ENCODE results near the gene GUCA1A. TPM values are rescaled to one million over a fixed set of nuclear protein-coding genes. Genes with fewer than 3 reads are reported as not detected.
"Not testable (repeated sequence)": the region's sequence is repeated elsewhere in the genome, so short reads cannot be mapped to it uniquely, and the experiment has no call there.

GUCA1A gene
- total and polyA plus RNA-seq, 9 donors = 0.04 to 0.16 (median 0.09) TPM; not detected in 5

DNA sequence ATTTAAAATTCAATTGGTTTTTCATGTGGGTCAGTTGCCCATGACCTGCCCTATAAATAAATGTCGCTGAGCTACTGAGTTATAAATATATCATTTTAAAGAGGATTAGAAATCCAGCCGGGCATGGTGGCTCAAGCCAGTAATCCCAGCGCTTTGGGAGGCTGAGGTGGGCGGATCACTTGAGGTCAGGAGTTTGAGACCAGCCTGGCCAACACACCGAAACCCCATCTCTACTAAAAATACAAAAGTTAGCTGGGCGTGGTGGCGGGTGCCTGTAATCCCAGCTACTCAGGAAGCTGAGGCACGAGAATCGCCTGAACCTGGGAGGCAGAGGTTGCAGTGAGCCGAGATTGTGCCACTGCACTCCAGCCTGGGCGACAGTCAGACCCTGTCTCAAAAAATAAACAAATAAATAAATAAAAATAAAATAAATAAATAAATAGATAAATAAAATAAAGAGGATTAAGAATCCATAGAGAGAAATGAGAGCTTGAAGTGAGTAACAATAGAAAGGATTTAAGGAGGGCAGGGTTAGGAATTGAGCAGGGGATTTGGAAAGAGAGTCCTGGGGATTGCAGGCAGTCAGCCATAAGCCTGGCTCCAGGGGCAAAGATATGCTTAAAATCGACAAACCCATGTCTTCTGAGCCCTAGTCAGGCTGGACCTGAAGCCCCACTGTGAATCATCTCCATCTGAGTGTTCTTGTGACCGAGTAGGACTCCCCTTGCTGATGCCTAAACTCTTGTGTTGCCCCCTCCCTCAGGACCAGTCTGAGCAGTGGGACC, 29.2 kb downstream of the GUCA1A start:
- not testable (repeated sequence) for H3K4me3 ChIP-seq (ENCODE audit: low read length); DNase-seq; H3K27ac ChIP-seq (ENCODE audit: low read length); H3K4me1 ChIP-seq (ENCODE audit: control insufficient read depth, insufficient read depth, low read length); H3K9me3 ChIP-seq (replicated peaks; ENCODE audit: control insufficient read depth, low read depth, low read length); H3K27me3 ChIP-seq (ENCODE audit: control insufficient read depth, insufficient read depth, low read length)
- peaks cover 17% of the 10 kb centered on the region for H3K36me3 ChIP-seq (ENCODE audit: control insufficient read depth, insufficient read depth, low read length)
- WGBS (ENCODE audit: insufficient coverage) = 85% methylated on average over 7 of the region's 13 CpGs

DNA sequence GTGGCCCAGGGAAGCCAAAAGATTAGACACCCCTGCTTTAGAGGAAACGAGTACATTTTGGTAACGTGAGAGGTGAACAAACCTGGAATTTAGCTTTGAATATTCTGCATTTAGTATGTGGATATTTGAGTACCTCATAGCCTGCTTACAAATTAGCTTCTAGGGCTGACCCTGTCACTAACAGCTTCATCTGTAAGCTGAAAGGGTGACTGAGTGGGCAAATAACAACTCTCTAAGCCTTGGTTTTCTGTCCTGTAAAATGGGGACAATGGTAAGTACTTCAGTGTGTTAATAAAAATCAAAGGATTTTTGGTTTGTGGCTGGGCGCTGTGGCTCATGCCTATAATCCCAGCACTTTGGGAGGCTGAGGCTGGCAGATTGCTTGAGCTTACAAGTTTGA, 30.0 kb downstream of the GUCA1A start:
- Histone ChIP-seq H3K4me3 (ENCODE audit: low read length) (no peak overlapping the region), H3K36me3 (ENCODE audit: control insufficient read depth, insufficient read depth, low read length) (peaks cover 20% of the 10 kb centered on the region), H3K27me3 (ENCODE audit: control insufficient read depth, insufficient read depth, low read length) (no peaks in the 10 kb centered on the region), H3K4me1 (ENCODE audit: control insufficient read depth, insufficient read depth, low read length) (no peaks in the 10 kb centered on the region), H3K9me3 (replicated peaks; ENCODE audit: control insufficient read depth, low read depth, low read length) (no peaks in the 10 kb centered on the region), H3K27ac (ENCODE audit: low read length) (no peak overlapping the region)
- 100% methylated on average over 1 of the region's 3 CpGs for WGBS (ENCODE audit: insufficient coverage)
- DNase-seq = no peak

DNA sequence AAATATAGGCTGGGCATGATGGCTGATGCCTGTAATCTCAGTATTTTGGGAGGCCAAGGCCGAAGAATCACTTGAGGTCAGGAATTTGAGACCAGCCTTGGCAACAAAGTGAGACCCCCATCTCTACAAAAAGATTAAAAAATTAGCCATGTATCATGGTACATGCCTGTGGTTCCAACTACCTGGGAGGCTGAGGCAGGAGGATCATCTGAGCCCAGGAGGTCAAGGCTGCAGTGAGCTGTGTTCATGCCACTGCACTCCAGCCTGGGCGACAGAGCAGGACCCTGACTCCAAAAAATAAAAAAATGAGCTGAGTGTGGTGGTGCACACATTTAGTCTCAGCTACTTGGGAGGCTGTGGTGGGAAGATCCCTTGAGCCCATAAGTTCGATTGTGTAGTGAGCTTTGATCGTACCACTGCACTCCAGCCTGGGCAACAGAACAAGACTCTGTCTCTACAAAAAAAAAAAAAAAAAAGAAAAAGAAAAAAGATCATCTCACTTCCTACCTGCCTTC, 31.7 kb downstream of the GUCA1A start:
- H3K36me3 ChIP-seq (ENCODE audit: control insufficient read depth, insufficient read depth, low read length) = peaks cover 30% of the 10 kb centered on the region
- H3K4me1 ChIP-seq (ENCODE audit: control insufficient read depth, insufficient read depth, low read length) = no peaks in the 10 kb centered on the region
- H3K4me3 ChIP-seq (ENCODE audit: low read length) = no peak overlapping the region
- no peaks in the 10 kb centered on the region for H3K9me3 ChIP-seq (replicated peaks; ENCODE audit: control insufficient read depth, low read depth, low read length)
- 100% methylated on average over 1 of the region's 4 CpGs for WGBS (ENCODE audit: insufficient coverage)
- H3K27me3 ChIP-seq (ENCODE audit: control insufficient read depth, insufficient read depth, low read length) = no peaks in the 10 kb centered on the region
- DNase-seq = no peak
- H3K27ac ChIP-seq (ENCODE audit: low read length) = no peak overlapping the region

DNA sequence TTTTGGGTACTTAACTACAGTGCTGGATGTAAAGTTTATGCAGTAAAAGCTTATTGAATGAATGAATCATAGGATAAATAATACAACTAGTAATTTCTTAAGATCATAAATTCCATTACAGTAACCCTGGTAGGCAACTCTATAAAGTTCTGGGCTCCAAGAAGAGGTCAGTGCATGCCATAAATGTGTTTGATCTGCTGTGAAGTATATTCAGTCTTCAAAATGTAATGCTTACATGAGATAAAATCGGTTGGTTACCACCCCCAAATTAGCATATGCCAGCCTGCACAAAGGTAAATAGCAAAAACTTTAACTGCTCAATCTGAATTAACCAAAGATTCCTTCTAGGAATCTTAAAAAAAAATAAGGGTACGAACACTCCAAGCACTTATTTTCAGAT, 34.4 kb downstream of the GUCA1A start:
- H3K27ac ChIP-seq (ENCODE audit: low read length); H3K9me3 ChIP-seq (replicated peaks; ENCODE audit: control insufficient read depth, low read depth, low read length); H3K27me3 ChIP-seq (ENCODE audit: control insufficient read depth, insufficient read depth, low read length); DNase-seq; H3K4me1 ChIP-seq (ENCODE audit: control insufficient read depth, insufficient read depth, low read length); H3K4me3 ChIP-seq (ENCODE audit: low read length): not testable (repeated sequence)
- H3K36me3 ChIP-seq (ENCODE audit: control insufficient read depth, insufficient read depth, low read length) = peaks cover 48% of the 10 kb centered on the region
- no CpG with 5 or more reads among the region's 2 CpGs for WGBS (ENCODE audit: insufficient coverage)

DNA sequence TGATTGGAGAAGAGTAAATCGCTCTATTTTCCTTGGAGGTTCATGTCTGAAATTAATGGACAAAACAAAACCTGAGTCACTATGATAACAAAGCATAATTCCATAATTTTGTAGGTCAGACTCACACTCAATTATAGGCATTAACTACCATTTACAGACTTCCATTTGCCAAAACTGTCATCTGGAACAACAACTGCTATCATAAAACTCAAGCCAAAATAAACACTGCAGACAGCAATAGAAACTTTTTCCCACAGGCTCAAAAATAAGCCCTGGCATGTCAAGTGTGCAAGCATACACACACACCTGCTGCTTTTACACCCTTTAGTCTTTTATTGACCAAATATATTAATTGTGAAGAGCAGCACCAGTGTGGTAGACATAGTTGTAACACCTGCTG, 37.4 kb downstream of the GUCA1A start:
- H3K36me3 ChIP-seq (ENCODE audit: control insufficient read depth, insufficient read depth, low read length) = peaks cover 52% of the 10 kb centered on the region
- H3K27me3 ChIP-seq (ENCODE audit: control insufficient read depth, insufficient read depth, low read length) = no peaks in the 10 kb centered on the region
- no peak overlapping the region for H3K4me3 ChIP-seq (ENCODE audit: low read length)
- no peak for DNase-seq
- no peaks in the 10 kb centered on the region for H3K4me1 ChIP-seq (ENCODE audit: control insufficient read depth, insufficient read depth, low read length)
- H3K9me3 ChIP-seq (replicated peaks; ENCODE audit: control insufficient read depth, low read depth, low read length) = no peaks in the 10 kb centered on the region
- H3K27ac ChIP-seq (ENCODE audit: low read length) = no peak overlapping the region
- WGBS (ENCODE audit: insufficient coverage) = no CpG with 5 or more reads among the region's 1 CpG

DNA sequence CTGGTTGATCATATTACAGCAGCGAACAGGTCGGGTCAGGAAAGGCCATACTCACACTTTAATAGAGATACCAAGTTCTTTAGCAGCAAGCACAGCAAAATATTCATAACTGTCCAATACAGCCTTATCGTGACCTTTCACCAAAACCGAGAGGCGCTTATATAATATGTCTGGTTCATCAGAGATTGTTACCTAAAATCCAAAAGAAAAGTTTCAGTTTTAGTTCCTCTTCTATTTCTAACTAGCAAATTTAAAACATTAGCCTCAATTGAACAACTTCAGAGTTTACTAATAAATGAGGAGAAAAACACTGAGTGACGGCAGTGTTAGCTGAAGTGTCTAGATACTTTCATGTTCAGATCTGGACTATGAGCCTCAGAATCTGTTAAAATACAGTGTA, 38.6 kb downstream of the GUCA1A start:
- no peak for DNase-seq
- Histone ChIP-seq H3K36me3 (ENCODE audit: control insufficient read depth, insufficient read depth, low read length) (peaks cover 48% of the 10 kb centered on the region), H3K27me3 (ENCODE audit: control insufficient read depth, insufficient read depth, low read length) (no peaks in the 10 kb centered on the region), H3K9me3 (replicated peaks; ENCODE audit: control insufficient read depth, low read depth, low read length) (no peaks in the 10 kb centered on the region), H3K27ac (ENCODE audit: low read length) (no peak overlapping the region), H3K4me3 (ENCODE audit: low read length) (no peak overlapping the region), H3K4me1 (ENCODE audit: control insufficient read depth, insufficient read depth, low read length) (peaks cover 6% of the 10 kb centered on the region)
- no CpG with 5 or more reads among the region's 6 CpGs for WGBS (ENCODE audit: insufficient coverage)

DNA sequence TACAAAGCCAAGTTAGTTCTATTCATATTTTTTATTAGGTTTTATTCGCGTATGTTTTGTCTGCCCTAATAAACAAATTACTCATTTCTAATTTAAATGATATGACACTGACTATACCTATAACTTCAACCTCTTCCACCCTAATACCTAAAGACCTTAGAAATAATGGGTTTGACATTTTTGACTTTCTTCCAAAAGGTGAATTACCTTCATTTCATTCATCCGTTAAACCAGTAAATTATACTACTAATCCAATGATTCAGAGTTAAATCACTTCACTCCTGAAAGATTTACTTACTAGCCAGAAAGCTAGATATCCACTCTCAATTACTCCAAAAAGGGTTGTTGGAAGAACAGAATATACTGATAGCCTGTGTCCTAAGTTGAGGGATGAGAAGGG, 39.3 kb downstream of the GUCA1A start:
- no peak for DNase-seq
- no peaks in the 10 kb centered on the region for H3K27me3 ChIP-seq (ENCODE audit: control insufficient read depth, insufficient read depth, low read length)
- peaks cover 7% of the 10 kb centered on the region for H3K4me1 ChIP-seq (ENCODE audit: control insufficient read depth, insufficient read depth, low read length)
- H3K9me3 ChIP-seq (replicated peaks; ENCODE audit: control insufficient read depth, low read depth, low read length) = no peaks in the 10 kb centered on the region
- WGBS (ENCODE audit: insufficient coverage) = no CpG with 5 or more reads among the region's 3 CpGs
- H3K4me3 ChIP-seq (ENCODE audit: low read length) = no peak overlapping the region
- H3K27ac ChIP-seq (ENCODE audit: low read length) = no peak overlapping the region
- peaks cover 47% of the 10 kb centered on the region for H3K36me3 ChIP-seq (ENCODE audit: control insufficient read depth, insufficient read depth, low read length)

DNA sequence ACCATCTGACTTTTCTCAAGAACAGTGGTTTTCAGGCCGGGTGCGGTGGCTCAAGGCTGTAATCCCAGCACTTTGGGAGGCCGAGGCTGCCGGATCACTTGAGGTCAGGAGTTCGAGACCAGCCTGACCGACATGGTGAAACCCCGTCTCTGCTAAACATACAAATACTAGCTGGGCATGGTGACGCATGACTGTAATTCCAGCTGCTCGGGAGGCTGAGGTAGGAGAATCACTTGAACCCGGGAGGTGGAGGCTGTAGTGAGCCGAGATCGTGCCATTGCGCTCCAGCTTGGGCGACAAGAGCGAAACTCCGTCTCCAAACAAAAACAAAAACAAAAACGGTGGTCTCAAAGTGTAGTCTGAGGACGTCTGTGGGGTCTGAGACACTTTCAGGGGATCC, 43.3 kb downstream of the GUCA1A start:
- not testable (repeated sequence) for H3K9me3 ChIP-seq (replicated peaks; ENCODE audit: control insufficient read depth, low read depth, low read length); H3K27ac ChIP-seq (ENCODE audit: low read length); H3K4me1 ChIP-seq (ENCODE audit: control insufficient read depth, insufficient read depth, low read length); DNase-seq; H3K27me3 ChIP-seq (ENCODE audit: control insufficient read depth, insufficient read depth, low read length)
- 94% methylated on average over 14 of the region's 18 CpGs for WGBS (ENCODE audit: insufficient coverage)
- Histone ChIP-seq H3K4me3 (ENCODE audit: low read length) (peak overlapping the region; percentile 70), H3K36me3 (ENCODE audit: control insufficient read depth, insufficient read depth, low read length) (peaks cover 19% of the 10 kb centered on the region)

DNA sequence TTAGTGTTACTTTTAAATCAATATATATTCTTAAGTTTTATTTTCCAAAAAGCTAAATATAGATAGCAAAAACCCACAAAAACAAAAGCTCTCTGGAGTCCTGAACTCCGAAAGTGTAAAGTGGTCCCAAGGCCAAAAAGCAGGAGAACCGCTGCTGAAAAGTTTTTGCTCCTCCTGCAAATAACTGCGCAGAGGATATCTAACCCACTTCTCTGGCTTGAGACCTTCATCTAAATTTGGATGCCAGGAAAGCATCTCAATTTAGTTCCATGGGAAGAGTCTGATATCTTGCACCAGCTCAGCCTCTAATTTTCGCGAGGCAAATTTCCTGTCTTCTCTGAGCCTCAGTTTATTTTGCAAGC, 44.0 kb downstream of the GUCA1A start:
- H3K4me1 ChIP-seq (ENCODE audit: control insufficient read depth, insufficient read depth, low read length) = peaks cover 10% of the 10 kb centered on the region
- H3K9me3 ChIP-seq (replicated peaks; ENCODE audit: control insufficient read depth, low read depth, low read length) = no peaks in the 10 kb centered on the region
- H3K27me3 ChIP-seq (ENCODE audit: control insufficient read depth, insufficient read depth, low read length) = no peaks in the 10 kb centered on the region
- peaks cover 13% of the 10 kb centered on the region for H3K36me3 ChIP-seq (ENCODE audit: control insufficient read depth, insufficient read depth, low read length)
- peak overlapping the region; percentile 70 for H3K4me3 ChIP-seq (ENCODE audit: low read length)
- DNase-seq = peak; percentile 23
- peak overlapping the region; percentile 77 for H3K27ac ChIP-seq (ENCODE audit: low read length)
- WGBS (ENCODE audit: insufficient coverage) = 0% methylated on average over 2 of the region's 5 CpGs

DNA sequence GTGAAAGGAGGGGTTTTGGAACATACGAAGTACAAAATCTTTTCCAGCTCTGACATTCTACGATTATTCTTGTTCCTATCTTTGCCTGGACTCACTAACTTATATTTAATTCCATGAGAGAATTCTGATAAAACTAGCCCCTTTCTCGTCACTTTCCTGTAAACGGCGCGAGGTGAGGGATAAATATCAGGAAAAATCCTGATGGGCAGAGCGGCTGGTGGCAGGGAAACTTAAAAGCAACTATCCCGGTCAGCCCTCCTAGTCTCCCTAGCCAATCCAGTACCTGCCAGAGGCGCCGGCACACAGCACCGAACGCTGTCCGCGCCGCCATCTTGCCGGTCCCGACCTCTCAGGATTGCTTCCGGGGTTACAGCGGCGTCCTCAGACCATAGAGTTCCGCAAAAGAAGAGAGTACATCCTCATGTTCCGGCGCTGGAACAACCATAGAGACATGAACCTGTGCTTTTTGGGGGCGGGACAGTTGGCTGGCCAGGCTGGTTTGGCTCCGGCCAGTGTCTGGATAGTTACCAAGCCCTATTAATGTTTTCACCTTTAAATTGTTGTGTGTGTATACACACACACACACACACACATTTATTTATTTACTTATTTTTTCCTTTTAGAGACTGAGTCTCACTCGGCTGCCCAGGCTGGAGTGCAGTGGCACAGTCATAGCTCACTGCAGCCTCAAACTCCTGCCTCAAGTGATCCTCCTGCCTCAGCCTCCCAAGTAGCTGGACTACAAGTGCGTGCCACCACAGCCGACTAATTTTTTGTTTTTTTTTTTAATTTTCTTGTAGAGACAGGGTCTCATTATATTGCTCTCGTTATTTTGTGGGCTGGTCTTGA, 44.6 kb downstream of the GUCA1A start, which contains the start of gene MRPS10:
TSS of gene MRPS10 (minus strand) at position 343 of the 849 bp plus-strand sequence. CDS start at position 331, 12 bp downstream.
- Histone ChIP-seq H3K36me3 (ENCODE audit: control insufficient read depth, insufficient read depth, low read length) (peaks cover 11% of the 10 kb centered on the region), H3K27me3 (ENCODE audit: control insufficient read depth, insufficient read depth, low read length) (no peaks in the 10 kb centered on the region), H3K4me3 (ENCODE audit: low read length) (peak within 1 kb of the TSS; percentile 70), H3K27ac (ENCODE audit: low read length) (peak within 1 kb of the TSS; percentile 77), H3K9me3 (replicated peaks; ENCODE audit: control insufficient read depth, low read depth, low read length) (no peaks in the 10 kb centered on the region), H3K4me1 (ENCODE audit: control insufficient read depth, insufficient read depth, low read length) (peaks cover 10% of the 10 kb centered on the region)
- peak; percentile 98 for DNase-seq
- WGBS (ENCODE audit: insufficient coverage) = 4% methylated on average over 15 of the region's 29 CpGs

Data from muscle of leg (tissue), 11 donors.